Gastrocnemius medialis (tissue), 4 donors: ENCODE data around the gene HIVEP3.

ENCODE experiments used
- POLR2A ChIP-seq, 2 donors: fragments of 450-650 bp; IDR thresholded peaks; one replicate each; pipeline ENCODE4 v1.6.1; 2017; ENCODE audit warnings: antibody characterized with exemption in 2 of 2, mild to moderate bottlenecking in 2 of 2, moderate library complexity in 2 of 2
- TF ChIP-seq, protein P1 (sequence below), 5 experiments: fragments of 450-650 bp in 3 of 5; fragments of 200-600 bp in 2 of 5; sonication (generic) in 2 of 5; IDR thresholded peaks in 4 of 5; conservative IDR thresholded peaks in 1 of 5; 1 replicate in 4 of 5; 2 replicates in 1 of 5; pipeline ENCODE4 v1.5.1; 2016 to 2019; ENCODE audit warnings: antibody characterized with exemption in 5 of 5, mild to moderate bottlenecking in 3 of 5, moderate library complexity in 3 of 5

GRCh38 chr1:41791667-41792484 is 126.8 kb downstream of the HIVEP3 start:
- TF ChIP-seq, protein P1, sequence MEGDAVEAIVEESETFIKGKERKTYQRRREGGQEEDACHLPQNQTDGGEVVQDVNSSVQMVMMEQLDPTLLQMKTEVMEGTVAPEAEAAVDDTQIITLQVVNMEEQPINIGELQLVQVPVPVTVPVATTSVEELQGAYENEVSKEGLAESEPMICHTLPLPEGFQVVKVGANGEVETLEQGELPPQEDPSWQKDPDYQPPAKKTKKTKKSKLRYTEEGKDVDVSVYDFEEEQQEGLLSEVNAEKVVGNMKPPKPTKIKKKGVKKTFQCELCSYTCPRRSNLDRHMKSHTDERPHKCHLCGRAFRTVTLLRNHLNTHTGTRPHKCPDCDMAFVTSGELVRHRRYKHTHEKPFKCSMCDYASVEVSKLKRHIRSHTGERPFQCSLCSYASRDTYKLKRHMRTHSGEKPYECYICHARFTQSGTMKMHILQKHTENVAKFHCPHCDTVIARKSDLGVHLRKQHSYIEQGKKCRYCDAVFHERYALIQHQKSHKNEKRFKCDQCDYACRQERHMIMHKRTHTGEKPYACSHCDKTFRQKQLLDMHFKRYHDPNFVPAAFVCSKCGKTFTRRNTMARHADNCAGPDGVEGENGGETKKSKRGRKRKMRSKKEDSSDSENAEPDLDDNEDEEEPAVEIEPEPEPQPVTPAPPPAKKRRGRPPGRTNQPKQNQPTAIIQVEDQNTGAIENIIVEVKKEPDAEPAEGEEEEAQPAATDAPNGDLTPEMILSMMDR (IDR thresholded peaks at IDR 0.05 in 4 of 5, conservative IDR thresholded peaks at IDR 0.05 in 1 of 5): no peak
- no peak for TF ChIP-seq POLR2A (IDR thresholded peaks at IDR 0.05)
